HCT116 (cell line): ENCODE results near the gene CRYBG2. TPM values are rescaled to one million over a fixed set of nuclear protein-coding genes. Genes with fewer than 3 reads are reported as not detected.

Experiments used
- ATAC-seq: fragments of 200-7000 bp; cut with Tn5 transposase; 2 replicates; pipeline ENCODE4 v1.9.1; 2020; ENCODE audit warnings: mild to moderate bottlenecking, moderate library complexity
- BruUV-seq: library from RNA; stranded (reverse); fragments of 400-500 nt; replicated peaks from 2 replicates; lab custom pipeline; 2021; lab: Mats Ljungman, UMichigan
- CTCF ChIA-PET: fragments of 300-600 bp; sonication (Branson Sonifier 250); formaldehyde crosslinking; loops from one replicate; lab custom pipeline; 2021; ENCODE audit warnings: antibody characterized with exemption; lab: Charles Lee
- POLR2A ChIA-PET: fragments of 300-600, 350-600 bp; sonication (Branson Sonifier 250); formaldehyde crosslinking; loops from one replicate; lab custom pipeline; 2021; ENCODE audit warnings: antibody characterized with exemption; lab: Charles Lee
- RAD21 ChIA-PET, 2 experiments: fragments of 300-600 bp; sonication (Branson Sonifier 250); formaldehyde crosslinking; loops; one replicate each; lab custom pipeline; 2023; ENCODE audit warnings: low total read pairs in 2 of 2; ENCODE audit not compliant: uncharacterized antibody in 2 of 2, unreplicated experiment in 2 of 2, low non-redundant PET in 1 of 2; lab: Charles Lee
- DNase-seq: peaks from one replicate; pipeline ENCODE4 v3.0.0-alpha.2; 2010; ENCODE audit warnings: low read depth, low spot score
- H2AFZ ChIP-seq: fragments of 200-600 bp; shearing (Covaris generic), sonication (generic); 2 replicates; pipeline ENCODE4 v1.6.1; 2017; ENCODE audit warnings: low read depth, mixed run types, mixed read lengths, antibody characterized with exemption, low read length; ENCODE audit not compliant: poor library complexity, severe bottlenecking
- H3K27ac ChIP-seq: 2 replicates; pipeline ENCODE4 v1.5.1; 2012; ENCODE audit warnings: low read depth, low read length
- H3K27me3 ChIP-seq: fragments of 200-600 bp; sonication (generic); 2 replicates; pipeline ENCODE4 v1.6.1; 2016; ENCODE audit warnings: mixed run types, low read length, mixed read lengths; ENCODE audit not compliant: insufficient read depth
- H3K36me3 ChIP-seq, 2 experiments: fragments of 200-500 bp in 1 of 2; fragments of 200-600 bp in 1 of 2; sonication (Bioruptor generic) in 1 of 2; sonication (generic) in 1 of 2; 2 replicates each; pipeline versions ENCODE4 v1.5.1 to v1.6.1; 2014 to 2016; ENCODE audit warnings: low read length in 2 of 2, inconsistent platforms in 1 of 2, mixed read lengths in 1 of 2, mixed run types in 1 of 2; ENCODE audit not compliant: insufficient read depth in 2 of 2, control insufficient read depth in 1 of 2
- H3K4me1 ChIP-seq, 2 experiments: fragments of 200-600 bp in 1 of 2; sonication (generic) in 1 of 2; 2 replicates each; pipeline versions ENCODE4 v1.5.1 to v1.6.1; 2012 to 2017; ENCODE audit warnings: low read length in 2 of 2, inconsistent platforms in 1 of 2, mild to moderate bottlenecking in 1 of 2, mixed read lengths in 1 of 2, mixed run types in 1 of 2, moderate library complexity in 1 of 2; ENCODE audit not compliant: insufficient read depth in 2 of 2, control insufficient read depth in 1 of 2
- H3K4me2 ChIP-seq: fragments of 200-600 bp; sonication (generic); 2 replicates; pipeline ENCODE4 v1.6.1; 2017; ENCODE audit warnings: mixed run types, low read length, mixed read lengths
- H3K4me3 ChIP-seq, 2 experiments: fragments of 200-600 bp in 1 of 2; sonication (generic) in 1 of 2; replicated peaks in 1 of 2; 2 replicates each; pipeline ENCODE4 v1.5.1; 2011 to 2016; ENCODE audit warnings: low read length in 2 of 2, control low read depth in 1 of 2, low read depth in 1 of 2, mild to moderate bottlenecking in 1 of 2, mixed read lengths in 1 of 2, mixed run types in 1 of 2
- H3K79me2 ChIP-seq: fragments of 200-600 bp; sonication (generic); 2 replicates; pipeline ENCODE4 v1.6.1; 2017; ENCODE audit warnings: mild to moderate bottlenecking, mixed run types, low read length, moderate library complexity, mixed read lengths; ENCODE audit not compliant: insufficient read depth
- H3K9ac ChIP-seq: fragments of 200-600 bp; sonication (generic); 2 replicates; pipeline ENCODE4 v1.6.1; 2016; ENCODE audit warnings: low read length, mixed read lengths
- H3K9me2 ChIP-seq: fragments of 200-600 bp; sonication (generic), shearing (Covaris generic); 2 replicates; pipeline ENCODE4 v1.6.1; 2017; ENCODE audit warnings: mixed run types, mild to moderate bottlenecking, moderate library complexity; ENCODE audit not compliant: insufficient read depth
- H3K9me3 ChIP-seq, 2 experiments: fragments of 200-500 bp in 1 of 2; fragments of 200-600 bp in 1 of 2; sonication (Bioruptor generic) in 1 of 2; sonication (generic) in 1 of 2; 2 replicates each; pipeline ENCODE4 v1.6.1; 2014 to 2017; ENCODE audit warnings: low read length in 2 of 2, mixed read lengths in 2 of 2, inconsistent platforms in 1 of 2, low read depth in 1 of 2, mild to moderate bottlenecking in 1 of 2, mixed run types in 1 of 2, moderate library complexity in 1 of 2; ENCODE audit not compliant: control insufficient read depth in 1 of 2, insufficient read depth in 1 of 2
- H4K20me1 ChIP-seq: fragments of 200-600 bp; sonication (generic), shearing (Covaris generic); 2 replicates; pipeline ENCODE4 v1.6.1; 2017; ENCODE audit warnings: mixed run types, mild to moderate bottlenecking, moderate library complexity; ENCODE audit not compliant: insufficient read depth
- CBX3 ChIP-seq: IDR thresholded peaks from 2 replicates; pipeline ENCODE4 v1.6.1; 2012; ENCODE audit warnings: low read depth
- CEBPB ChIP-seq: IDR thresholded peaks from 2 replicates; pipeline ENCODE4 v1.6.1; 2012; ENCODE audit warnings: low read depth
- EGR1 ChIP-seq: IDR thresholded peaks from 2 replicates; pipeline ENCODE4 v1.6.1; 2012; ENCODE audit warnings: low read depth
- EZH2phosphoT487 ChIP-seq: fragments of 200-600 bp; IDR thresholded peaks from 2 replicates; pipeline ENCODE4 v1.6.1; 2018; ENCODE audit warnings: antibody characterized with exemption, borderline replicate concordance
- FOSL1 ChIP-seq: IDR thresholded peaks from 2 replicates; pipeline ENCODE4 v1.6.1; 2012; ENCODE audit warnings: low read depth
- JUND ChIP-seq: IDR thresholded peaks from 2 replicates; pipeline ENCODE4 v1.6.1; 2012
- POLR2AphosphoS5 ChIP-seq: IDR thresholded peaks from 2 replicates; pipeline ENCODE4 v1.6.1; 2011; ENCODE audit warnings: mild to moderate bottlenecking, low read depth, low read length, moderate library complexity
- ZFX ChIP-seq: fragments of 450-650 bp; IDR thresholded peaks from 2 replicates; pipeline ENCODE4 v1.6.1; 2017
- ZNF274 ChIP-seq: fragments of 200-500 bp; sonication (Bioruptor generic); IDR thresholded peaks from 2 replicates; pipeline ENCODE4 v1.6.1; 2014; ENCODE audit warnings: mild to moderate bottlenecking, low read depth, low read length, inconsistent platforms
- intact Hi-C: fragments of 100-400 bp; cut with micrococcal nuclease; formaldehyde crosslinking; loops from 2 replicates; pipeline ENCODE4 v1.10.0; 2022
- total RNA-seq: library from RNA; stranded (reverse); gene quantifications from one replicate; pipeline ENCODE4 v1.2.1, GENCODE V29; 2021; ENCODE audit not compliant: unreplicated experiment
- TF ChIP-seq, protein P1 (sequence below): IDR thresholded peaks from 2 replicates; pipeline ENCODE4 v1.6.1; 2011; ENCODE audit warnings: mild to moderate bottlenecking, low read length, moderate library complexity; ENCODE audit not compliant: insufficient replicate concordance; ENCODE audit errors: extremely low read depth
- TF ChIP-seq, protein P2 (sequence below): IDR thresholded peaks from 2 replicates; pipeline ENCODE4 v1.6.1; 2012
- TF ChIP-seq, protein P3 (sequence below), 3 experiments: fragments of 200-600 bp in 1 of 3; sonication (generic) in 1 of 3; IDR thresholded peaks in 2 of 3; conservative IDR thresholded peaks in 1 of 3; 2 replicates each; pipeline ENCODE4 v1.5.1; 2012 to 2017; ENCODE audit warnings: low read depth in 2 of 3, low read length in 2 of 3, antibody characterized with exemption in 1 of 3, borderline replicate concordance in 1 of 3, control low read depth in 1 of 3, mild to moderate bottlenecking in 1 of 3, mixed read lengths in 1 of 3, mixed run types in 1 of 3, moderate library complexity in 1 of 3; ENCODE audit not compliant: insufficient read depth in 1 of 3

CRYBG2 gene
- total RNA-seq, 1 experiment from 2014 or later: 10.5 TPM

DNA sequence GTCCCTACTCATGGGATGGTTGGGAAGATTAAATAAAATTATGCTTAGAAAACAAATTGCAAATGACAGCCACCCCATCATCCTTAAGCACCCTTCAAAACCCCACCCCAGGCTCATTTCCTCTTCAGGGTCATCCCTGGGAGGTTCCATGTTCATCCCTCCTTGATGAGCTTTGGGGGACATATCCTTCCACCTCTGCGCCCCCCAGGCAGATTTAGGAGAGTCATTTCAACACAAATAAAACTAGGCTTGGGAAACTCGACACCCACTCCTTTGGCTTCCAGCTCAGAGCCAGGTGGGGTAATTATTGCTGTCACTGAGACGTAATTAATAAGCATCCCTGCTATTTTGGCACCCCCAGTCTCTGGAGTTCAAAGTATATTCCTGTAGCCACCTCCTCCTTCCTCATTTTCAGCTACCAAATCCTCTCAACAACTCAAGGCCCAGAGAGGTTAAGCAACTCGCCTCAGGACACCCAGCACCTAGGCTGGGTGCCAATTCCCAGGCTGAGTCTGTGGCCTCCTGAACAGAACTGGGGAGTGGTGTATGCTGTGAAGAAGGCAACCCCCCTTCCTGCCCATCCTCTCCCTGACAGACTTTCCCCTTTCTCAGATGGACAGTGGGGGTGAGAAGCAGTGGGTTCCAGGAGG lies 595 bp downstream of the CRYBG2 start:
- H4K20me1 ChIP-seq: no peaks in the 10 kb centered on the region
- TF ChIP-seq FOSL1 (no peak), POLR2AphosphoS5 (no peak), JUND (no peak), EZH2phosphoT487 (no peak), CEBPB (no peak), ZNF274 (no peak), CBX3 (no peak), EGR1 (no peak), ZFX (no peak)
- TF ChIP-seq, protein P1, sequence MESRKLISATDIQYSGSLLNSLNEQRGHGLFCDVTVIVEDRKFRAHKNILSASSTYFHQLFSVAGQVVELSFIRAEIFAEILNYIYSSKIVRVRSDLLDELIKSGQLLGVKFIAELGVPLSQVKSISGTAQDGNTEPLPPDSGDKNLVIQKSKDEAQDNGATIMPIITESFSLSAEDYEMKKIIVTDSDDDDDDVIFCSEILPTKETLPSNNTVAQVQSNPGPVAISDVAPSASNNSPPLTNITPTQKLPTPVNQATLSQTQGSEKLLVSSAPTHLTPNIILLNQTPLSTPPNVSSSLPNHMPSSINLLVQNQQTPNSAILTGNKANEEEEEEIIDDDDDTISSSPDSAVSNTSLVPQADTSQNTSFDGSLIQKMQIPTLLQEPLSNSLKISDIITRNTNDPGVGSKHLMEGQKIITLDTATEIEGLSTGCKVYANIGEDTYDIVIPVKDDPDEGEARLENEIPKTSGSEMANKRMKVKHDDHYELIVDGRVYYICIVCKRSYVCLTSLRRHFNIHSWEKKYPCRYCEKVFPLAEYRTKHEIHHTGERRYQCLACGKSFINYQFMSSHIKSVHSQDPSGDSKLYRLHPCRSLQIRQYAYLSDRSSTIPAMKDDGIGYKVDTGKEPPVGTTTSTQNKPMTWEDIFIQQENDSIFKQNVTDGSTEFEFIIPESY: no peak
- TF ChIP-seq, protein P2, sequence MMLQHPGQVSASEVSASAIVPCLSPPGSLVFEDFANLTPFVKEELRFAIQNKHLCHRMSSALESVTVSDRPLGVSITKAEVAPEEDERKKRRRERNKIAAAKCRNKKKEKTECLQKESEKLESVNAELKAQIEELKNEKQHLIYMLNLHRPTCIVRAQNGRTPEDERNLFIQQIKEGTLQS: no peak
- TF ChIP-seq, protein P3, sequence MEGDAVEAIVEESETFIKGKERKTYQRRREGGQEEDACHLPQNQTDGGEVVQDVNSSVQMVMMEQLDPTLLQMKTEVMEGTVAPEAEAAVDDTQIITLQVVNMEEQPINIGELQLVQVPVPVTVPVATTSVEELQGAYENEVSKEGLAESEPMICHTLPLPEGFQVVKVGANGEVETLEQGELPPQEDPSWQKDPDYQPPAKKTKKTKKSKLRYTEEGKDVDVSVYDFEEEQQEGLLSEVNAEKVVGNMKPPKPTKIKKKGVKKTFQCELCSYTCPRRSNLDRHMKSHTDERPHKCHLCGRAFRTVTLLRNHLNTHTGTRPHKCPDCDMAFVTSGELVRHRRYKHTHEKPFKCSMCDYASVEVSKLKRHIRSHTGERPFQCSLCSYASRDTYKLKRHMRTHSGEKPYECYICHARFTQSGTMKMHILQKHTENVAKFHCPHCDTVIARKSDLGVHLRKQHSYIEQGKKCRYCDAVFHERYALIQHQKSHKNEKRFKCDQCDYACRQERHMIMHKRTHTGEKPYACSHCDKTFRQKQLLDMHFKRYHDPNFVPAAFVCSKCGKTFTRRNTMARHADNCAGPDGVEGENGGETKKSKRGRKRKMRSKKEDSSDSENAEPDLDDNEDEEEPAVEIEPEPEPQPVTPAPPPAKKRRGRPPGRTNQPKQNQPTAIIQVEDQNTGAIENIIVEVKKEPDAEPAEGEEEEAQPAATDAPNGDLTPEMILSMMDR (IDR thresholded peaks at IDR 0.05 in 2 of 3, conservative IDR thresholded peaks at IDR 0.05 in 1 of 3; ENCODE audit: borderline replicate concordance in 1 of 3, insufficient read depth in 1 of 3, low read depth in 2 of 3, low read length in 2 of 3): no peak
- H3K9ac ChIP-seq: peak overlapping the region; percentile 40
- peaks cover 66 to 88% of the 10 kb centered on the region in 2 experiments for H3K4me1 ChIP-seq
- H3K4me2 ChIP-seq: peak overlapping the region; percentile 80
- 0 out of 2 replicates have a peak, but pooled peaks have one; percentile 0 for ATAC-seq
- DNase-seq: no peak
- no peaks in the 10 kb centered on the region for H3K27me3 ChIP-seq
- BruUV-seq: no TSS peak
- peak overlapping the region; percentile 27; the same call in 1 of the 2 replicates for H3K27ac ChIP-seq
- no peaks in the 10 kb centered on the region for H3K79me2 ChIP-seq
- no peak overlapping the region for H2AFZ ChIP-seq
- ChIA-PET CTCF (interaction anchor here (1.4 kb wide), 1 partner anchor 11 kb away, joined by 8 read pairs; no protein-coding TSS in a partner anchor), RAD21 (no interaction called here), POLR2A (interaction anchor here (1.2 to 1.5 kb wide), 2 partner anchors 11 to 25 kb away, joined by 3 to 5 read pairs; no protein-coding TSS in a partner anchor)
- no peaks in the 10 kb centered on the region for H3K9me3 ChIP-seq
- no peaks in the 10 kb centered on the region for H3K36me3 ChIP-seq
- intact Hi-C loops: no loop called here
- H3K4me3 ChIP-seq: peak overlapping the region; percentile 34 to 51
- H3K9me2 ChIP-seq: no peaks in the 10 kb centered on the region
